NCI-H446 treated with DMSO at 0.1 percent for 48 hours (cell line): ENCODE measurements around the gene ABHD1.

Source experiments
- DNase-seq: peaks from one replicate; lab custom pipeline; 2025; lab: John Stamatoyannopoulos, UW

Gene ABHD1

DNA sequence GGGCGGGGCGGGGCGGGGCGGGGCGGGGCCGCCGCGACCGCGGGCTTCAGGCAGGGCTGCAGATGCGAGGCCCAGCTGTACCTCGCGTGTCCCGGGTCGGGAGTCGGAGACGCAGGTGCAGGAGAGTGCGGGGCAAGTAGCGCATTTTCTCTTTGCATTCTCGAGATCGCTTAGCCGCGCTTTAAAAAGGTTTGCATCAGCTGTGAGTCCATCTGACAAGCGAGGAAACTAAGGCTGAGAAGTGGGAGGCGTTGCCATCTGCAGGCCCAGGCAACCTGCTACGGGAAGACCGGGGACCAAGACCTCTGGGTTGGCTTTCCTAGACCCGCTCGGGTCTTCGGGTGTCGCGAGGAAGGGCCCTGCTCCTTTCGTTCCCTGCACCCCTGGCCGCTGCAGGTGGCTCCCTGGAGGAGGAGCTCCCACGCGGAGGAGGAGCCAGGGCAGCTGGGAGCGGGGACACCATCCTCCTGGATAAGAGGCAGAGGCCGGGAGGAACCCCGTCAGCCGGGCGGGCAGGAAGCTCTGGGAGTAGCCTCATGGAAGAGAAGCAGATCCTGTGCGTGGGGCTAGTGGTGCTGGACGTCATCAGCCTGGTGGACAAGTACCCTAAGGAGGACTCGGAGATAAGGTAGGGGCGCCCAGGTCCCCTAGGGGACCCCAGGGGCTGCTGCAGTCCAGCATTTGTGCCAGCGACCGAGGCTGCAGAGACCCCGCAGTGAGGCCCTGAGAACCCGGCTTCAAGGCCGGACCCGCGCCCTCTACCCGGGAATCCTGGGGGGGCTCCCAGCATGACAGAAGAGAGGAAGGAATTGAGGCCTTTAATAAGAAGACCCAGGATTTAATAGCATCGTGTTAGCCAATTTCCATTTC lies 36.7 kb upstream of the ABHD1 start, which contains the start of gene KHK:
TSS of gene KHK (plus strand) at position 49 of the 870 bp plus-strand sequence. CDS start at position 537, 488 bp downstream.
- no peak for DNase-seq

DNA sequence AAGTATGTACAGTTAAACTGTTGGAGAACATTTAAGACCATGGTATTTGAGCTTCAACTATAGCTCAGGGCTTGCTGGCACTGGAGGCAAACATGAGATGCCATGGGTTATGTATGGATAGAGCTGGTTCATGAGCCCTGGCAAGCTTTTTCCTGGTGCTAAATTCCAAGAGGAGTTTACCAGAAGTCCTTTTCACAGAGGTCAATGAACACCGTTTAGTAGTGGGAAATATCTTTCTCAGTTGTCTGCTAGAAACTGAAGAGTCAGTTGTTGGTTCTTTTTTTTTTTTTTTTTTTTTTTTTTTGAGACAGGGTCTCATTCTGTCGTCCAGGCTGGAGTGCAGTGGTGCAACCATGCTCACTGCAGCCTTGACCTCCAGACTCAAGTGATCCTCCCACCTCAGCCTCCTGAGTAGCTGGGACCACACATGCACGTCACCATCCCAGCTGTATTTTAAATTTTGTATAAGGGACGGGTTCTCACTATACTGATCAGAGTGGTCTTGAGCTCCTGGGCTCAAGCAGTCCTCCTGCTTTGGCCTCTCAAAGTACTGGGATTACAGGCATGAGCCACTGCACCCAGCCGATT lies 35.7 kb upstream of the ABHD1 start:
- no peak for DNase-seq

DNA sequence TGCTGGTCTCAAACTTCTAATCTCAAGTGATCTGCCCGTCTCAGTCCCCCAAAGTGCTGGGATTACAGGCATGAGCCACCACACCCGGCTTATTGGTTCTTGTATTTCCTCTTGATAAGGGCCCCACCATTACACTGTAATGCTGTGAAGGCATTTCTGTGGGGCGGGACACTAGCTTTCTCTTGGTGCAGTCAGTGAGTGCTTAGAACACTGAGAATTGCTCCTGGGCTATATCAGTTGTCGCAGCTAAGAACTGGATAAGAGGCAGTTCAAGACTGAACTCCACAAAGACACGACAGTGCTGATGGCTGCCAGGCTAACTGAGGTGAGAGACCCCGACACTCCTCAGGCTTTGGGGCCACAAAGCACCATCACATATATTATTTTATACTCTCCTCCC lies 35.0 kb upstream of the ABHD1 start:
- no peak for DNase-seq

DNA sequence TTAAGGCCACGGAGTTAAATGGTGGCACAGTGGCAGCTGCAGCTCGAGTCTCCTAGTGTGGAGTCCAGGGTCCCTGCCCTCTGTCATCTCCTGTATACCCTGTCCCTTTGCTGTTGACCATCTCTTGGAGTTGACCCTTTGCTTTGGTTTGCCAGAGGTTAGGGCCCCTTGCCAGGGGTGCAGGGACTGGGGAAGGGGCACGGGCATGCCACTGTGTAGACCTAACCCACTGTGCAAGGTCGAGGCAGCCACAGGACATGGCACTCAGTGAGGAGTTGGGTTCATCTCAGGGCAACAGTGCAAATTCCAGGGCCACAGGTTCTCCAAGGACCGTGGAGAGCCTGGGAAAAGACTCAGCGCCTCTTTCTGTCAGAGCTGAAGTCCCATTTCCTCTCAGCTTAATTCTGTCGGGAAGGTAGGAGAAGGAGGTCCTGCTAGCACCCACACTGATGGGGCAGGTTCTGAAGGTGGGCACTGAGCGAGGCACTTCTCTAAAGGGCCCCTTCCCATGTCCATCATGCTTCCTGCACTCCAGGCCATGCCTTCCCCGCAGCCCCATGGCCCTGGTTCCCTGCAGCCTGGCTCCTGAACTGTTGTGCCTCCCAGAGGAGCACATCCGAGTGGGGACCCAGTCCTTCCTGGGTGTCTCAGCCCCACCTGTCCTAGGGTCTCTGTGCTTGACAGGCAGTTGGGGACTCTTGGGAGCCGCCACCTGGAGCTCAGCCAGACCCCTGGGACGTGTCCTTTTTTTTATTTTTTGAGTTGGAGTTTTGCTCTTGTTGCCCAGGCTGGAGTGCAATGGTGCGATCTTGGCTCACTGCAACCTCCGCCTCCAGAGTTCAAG lies 34.3 kb upstream of the ABHD1 start:
- DNase-seq, result no peak

DNA sequence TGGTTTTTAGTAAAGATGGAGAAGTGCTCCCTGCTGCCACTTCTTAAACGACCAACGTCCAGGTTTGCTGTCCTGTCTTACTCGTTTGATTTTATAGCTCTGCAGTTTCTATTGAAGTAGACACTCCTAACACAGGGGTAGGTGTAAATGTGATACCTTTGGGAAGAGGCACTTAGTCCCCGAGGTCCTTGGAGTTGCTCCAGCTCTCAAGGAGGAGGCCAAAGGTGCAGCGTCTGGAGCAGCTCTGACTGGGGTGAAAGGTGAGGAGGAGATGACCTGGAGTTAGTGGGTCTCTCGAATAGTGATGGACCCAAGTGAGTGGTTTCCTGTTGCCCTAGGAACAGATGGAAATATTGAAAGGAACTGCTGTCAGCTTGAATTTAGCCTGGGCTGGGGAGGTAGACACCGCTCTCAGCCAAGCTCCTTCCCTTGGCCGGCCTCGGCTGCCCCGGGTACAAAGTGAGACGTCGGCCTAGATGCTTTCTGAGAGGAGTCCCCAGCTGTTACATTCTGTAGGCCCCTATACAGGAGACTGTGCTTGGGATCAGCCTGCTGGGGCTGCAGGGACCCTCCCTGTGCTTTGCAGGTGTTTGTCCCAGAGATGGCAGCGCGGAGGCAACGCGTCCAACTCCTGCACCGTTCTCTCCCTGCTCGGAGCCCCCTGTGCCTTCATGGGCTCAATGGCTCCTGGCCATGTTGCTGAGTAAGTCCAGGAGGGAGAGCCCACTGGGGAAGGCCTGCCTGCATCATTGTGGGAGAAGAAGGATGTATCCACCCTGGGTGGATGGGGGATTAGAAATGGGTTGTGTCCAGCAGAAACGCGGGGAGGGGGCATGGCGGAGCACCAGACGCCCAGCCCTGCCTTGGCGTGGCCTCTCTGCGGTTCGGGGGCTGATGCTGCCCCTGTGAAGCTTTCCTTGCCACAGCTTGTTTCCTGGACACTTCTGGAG lies 31.6 kb upstream of the ABHD1 start:
- no peak for DNase-seq

DNA sequence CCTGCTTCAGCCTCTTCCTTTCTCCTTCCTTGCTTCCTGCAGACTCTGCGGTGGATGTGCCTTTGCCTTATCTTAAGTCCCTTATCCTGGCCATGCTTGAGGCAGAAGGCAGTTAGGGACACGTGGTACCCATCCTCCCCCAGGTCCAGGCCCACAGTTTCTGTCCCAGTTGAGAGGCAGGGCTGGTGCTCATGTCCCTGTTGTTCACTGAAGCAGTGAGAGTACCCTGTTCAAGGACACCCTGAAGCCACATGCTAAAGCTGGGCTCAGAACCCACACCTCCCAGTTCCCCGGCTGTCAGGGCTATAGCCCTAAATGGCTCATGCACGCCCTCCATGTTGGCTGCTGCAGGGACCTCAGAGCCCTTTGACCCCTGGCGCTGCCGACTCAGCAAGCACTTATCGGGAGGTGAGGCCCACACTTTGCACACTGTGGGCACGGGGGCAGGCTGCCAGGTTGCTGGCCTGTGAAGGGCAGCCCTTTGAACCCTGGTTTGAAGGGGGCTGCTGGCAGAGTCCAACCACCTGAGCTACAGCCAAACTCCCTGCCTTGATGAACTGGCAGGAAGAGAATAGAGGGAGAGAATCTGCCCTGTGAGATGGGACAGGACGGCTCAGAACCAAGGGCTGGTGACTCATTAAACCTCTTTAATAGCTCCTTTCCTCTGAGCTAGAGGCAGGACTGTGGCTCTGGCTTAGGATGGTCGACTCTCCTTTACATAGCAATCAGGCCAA lies 30.8 kb upstream of the ABHD1 start:
- DNase-seq, result no peak

DNA sequence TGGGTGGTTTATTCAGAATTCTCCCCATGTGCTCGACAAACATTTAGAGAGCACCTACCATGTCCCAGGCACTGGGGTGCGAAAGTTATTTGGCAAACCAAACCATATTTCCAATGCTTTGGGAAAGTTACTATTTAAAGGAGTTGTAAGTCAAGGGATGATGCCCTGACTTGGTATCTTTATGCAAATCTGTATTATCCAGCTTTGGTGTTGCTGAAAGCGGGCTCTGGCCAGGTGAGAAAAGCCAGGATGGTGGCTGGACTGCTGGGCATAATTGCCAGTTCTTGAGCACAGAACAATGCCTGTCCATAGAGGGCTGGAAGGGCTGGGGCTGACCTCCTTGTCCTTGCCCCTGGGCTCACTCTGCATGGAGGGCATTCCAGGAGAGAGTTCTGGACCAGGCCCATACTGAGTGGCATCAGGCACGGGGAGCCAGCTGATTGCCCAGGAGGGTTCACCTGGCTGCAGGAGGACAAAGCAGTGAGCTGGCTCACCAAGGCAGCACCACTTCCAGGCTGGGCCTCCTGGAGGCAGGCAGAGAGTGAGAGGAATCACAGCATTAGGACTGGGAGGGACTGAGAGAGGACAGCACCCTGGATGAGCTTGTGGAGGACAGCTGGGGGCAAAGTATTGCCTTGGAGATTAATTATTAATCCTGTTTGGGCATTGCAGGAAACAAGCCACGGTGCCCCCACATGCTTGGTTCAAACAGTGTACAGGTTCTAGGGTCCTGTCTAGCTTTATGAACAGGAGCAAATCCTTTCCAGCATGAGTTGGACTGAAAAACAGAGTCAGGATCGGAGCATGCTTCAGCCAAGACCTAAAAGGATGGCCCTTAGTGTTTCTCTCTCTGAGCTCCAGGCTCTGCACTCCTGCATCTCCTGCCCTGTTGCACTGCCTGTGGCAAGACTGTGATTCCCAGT lies 29.9 kb upstream of the ABHD1 start:
- DNase-seq, result no peak

DNA sequence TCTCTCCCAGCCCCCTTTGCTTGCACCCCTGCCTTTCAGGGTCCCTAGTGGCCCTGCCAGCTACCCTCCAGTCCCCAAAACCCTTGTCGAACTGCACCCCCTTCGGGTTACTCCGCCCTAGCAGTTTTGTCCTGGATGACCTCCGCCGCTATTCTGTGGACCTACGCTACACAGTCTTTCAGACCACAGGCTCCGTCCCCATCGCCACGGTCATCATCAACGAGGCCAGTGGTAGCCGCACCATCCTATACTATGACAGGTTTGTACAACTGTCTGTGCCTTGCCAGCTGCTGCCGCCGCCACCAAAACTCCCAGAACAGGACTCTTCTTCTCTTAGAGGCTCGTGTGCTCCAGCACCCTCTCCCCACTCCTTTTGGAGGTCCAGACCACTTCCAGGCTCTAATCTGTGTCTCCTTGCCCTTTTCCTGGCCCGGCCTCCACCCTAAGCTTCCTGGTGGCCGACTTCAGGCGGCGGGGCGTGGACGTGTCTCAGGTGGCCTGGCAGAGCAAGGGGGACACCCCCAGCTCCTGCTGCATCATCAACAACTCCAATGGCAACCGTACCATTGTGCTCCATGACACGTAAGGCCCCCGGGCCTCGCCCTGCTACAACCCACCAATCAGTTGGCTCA lies 29.1 kb upstream of the ABHD1 start:
- no peak for DNase-seq

DNA sequence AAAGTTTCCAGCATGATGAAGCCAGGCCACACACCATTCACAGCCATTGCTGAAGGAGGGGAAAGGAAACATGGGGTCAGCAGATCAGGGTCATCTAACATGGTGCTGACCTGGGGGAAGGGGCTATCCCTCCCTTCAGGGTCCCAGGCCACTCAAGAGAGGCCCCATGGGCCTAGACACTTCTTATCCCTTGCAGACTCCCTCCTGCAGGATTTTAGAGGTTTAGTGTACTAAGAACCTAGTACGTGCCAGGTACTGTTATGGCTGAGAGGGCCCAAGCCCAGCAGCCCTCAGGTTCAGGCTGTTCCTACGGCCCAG lies 28.2 kb upstream of the ABHD1 start:
- no peak for DNase-seq

DNA sequence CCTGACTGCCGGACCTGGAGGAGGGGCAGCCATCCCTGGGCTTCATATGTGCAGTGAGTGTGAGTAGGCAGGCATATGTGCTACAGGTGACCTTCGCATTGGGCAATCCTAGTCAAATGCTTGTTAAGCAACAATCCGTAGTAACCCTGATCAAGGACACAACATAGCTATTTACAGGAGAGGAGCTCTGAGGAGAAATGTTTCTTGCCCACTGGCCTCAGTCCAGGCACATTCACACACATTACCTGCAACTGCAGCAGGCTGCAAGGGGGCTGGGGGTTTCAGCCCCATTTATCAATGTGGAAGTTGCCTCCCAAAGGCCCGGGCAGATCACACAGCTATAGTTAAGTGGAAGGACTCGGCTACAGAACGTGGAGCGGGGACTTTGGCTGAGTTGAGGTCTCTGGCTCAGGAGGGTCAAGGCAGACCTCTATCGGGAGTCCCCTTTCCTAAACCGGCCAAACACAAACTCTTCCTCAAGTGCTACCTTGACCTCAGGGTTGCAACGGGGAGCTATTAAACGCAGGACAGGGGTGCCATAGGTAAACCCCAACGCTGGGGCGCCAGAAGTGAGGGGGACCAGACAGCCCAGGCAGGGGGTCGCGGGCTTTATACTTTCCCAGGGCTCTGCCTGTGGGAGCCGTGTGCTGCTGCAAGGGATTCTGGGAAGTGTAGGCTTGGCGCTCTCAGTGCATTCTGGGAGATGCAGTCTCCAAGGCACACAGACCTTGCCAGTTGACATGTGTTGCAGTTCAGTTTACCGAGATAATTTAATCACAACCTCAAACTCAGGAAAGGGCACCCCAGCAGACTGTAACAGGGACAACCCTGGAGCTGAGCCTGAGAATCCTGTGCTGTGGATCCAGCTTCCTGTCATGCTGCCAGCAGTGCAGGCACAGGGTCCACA lies 27.6 kb upstream of the ABHD1 start:
- peak; percentile 77 for DNase-seq

DNA sequence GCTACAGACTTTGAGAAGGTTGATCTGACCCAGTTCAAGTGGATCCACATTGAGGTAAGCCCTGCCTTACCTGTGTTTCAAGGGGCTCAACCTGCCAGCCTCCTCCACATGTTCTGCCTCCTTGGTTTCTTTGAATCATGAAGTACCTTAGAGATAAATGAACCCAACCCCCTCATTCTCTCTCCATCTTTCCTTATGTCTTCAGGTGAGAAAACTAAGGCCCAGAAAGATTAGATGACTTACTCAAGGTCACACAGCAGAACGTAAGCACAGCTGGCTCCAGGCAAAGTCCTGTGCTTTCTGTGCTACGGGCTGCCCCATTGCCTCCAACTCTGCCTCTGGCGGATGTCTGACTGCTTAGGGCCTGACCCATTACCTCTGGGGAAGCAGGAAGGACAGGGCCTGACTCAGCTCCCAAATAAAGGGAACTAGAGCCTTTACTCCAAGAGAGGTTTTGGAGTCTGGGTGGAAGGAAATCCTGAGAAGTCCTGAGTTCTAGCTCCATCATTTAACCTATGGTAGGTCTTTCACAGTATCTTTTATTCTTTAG lies 26.8 kb upstream of the ABHD1 start:
- no peak for DNase-seq

DNA sequence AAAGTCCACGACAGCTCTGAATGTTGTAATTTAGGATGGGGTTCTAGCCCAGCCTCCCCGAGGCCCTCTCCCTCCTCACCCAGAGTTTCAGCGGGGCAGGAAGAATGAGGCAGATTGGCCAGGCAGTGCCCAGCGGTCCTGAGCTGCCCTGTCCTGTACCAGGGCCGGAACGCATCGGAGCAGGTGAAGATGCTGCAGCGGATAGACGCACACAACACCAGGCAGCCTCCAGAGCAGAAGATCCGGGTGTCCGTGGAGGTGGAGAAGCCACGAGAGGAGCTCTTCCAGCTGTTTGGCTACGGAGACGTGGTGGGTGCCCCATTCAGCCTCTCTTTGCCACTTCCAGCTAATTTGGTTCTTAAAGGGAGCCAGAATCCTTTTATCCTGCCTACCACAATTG lies 26.3 kb upstream of the ABHD1 start:
- no peak for DNase-seq

DNA sequence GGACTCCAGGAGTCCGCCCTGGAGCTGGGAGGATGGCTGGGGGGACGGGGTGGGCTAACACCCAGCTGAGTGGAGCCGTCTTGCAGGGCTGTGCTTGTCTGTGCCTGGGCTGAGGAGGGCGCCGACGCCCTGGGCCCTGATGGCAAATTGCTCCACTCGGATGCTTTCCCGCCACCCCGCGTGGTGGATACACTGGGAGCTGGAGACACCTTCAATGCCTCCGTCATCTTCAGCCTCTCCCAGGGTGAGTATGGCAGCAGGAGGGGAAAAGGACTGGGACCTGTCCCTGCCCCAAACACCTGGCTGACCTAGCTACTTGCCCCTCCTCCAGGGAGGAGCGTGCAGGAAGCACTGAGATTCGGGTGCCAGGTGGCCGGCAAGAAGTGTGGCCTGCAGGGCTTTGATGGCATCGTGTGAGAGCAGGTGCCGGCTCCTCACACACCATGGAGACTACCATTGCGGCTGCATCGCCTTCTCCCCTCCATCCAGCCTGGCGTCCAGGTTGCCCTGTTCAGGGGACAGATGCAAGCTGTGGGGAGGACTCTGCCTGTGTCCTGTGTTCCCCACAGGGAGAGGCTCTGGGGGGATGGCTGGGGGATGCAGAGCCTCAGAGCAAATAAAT lies 24.2 kb upstream of the ABHD1 start:
- no peak for DNase-seq

DNA sequence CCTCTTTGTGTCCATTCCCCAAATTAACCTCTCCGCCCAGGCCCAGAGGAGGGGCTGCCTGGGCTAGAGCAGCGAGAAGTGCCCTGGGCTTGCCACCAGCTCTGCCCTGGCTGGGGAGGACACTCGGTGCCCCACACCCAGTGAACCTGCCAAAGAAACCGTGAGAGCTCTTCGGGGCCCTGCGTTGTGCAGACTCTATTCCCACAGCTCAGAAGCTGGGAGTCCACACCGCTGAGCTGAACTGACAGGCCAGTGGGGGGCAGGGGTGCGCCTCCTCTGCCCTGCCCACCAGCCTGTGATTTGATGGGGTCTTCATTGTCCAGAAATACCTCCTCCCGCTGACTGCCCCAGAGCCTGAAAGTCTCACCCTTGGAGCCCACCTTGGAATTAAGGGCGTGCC lies 23.6 kb upstream of the ABHD1 start:
- DNase-seq, result no peak

DNA sequence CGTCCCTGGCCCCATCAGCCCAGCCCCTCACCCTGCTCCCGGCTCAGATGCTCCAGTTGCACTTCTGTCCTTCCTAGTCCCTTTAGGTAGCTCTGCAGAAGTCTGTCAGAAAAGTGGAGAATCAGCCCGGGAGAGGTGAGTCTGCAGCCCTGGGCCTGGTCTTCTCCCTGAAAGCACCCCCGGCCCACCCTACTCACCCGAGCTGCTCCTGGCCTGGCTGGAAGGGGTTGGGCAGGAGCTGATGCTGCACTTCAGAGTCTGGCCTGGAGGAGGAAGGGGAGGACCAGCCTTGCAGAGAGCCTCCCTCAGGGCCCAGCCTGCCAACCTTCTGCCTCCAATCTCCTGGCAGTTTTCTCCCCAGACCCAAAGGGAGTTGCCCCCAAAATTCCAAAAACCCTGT lies 21.3 kb upstream of the ABHD1 start:
- DNase-seq, result no peak

DNA sequence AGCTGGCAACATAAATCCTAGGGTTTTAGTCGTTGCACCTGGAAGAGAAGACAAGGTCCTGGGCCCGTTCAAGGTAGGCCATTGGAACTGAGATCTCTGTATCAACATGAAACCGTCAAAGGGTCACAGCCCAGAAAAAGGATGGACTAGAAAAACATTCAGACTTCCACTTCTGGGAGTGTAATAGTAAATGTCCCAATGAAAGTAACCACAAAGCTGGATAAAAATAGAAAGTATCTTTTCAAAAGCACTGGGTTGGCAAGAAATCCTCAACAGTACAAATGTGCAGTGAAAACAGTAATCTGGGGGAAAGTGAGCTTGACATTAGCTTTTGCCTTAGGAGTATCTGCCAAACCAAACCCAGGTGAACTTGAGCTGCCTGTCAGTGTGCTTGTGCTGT lies 17.6 kb upstream of the ABHD1 start:
- no peak for DNase-seq

DNA sequence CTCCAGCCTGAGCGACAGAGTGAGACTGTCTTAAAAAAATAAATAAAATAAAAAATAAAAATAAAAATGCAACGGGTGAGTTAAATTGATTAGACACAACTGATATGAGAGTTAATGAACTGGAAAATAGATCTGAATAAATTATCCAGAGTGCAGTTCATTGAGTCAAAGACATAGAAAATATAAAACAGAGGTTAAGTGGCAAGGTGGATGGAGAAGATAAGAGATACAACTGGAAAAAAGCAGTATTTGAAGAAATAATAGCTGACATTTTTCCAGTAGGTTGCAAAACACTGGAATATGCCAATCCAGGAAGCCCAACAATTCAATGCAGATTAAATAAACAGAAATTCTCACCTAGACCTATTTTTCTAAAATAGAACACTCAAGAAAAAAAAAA lies 15.4 kb upstream of the ABHD1 start:
- no peak for DNase-seq

DNA sequence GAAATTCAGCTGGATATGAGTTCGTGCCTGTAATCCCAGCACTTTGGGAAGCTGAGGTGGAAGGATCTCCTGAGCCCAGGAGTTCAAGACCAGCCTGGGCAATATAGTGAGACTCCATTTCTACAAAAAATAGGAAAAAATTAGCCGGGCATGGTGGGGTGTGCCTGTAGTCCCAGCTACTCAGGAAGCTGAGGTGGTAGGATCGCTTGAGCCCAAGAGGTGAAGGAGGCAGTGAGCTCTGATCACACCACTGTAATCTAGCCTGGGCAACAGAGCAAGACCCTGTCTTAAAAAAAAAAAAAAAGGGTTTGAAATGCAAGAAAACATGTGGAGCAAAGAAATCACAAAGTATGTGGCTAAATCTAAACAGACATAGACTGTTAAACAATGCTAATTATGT lies 14.5 kb upstream of the ABHD1 start:
- DNase-seq, result no peak
